Measurements from ENCODE around the gene KBTBD7.

DNA sequence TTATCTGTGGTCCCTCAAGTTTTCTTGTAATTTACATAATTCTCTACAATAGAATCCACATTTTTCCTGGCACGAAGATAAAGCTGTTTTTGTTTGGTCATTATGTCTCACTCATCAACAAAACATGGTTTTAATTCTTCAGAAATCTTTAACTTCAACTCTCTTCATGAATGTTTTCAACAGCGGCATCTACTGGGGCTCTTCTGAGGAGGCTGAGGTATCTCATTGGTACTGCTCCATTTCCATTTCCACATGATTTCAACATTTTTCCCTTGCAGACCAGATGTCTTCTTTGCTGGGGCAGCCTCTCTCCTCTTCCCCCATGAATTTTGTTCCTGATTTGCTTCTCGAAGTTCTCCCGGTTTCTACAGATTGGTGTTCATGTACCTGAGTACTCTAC lies 5.8 kb upstream of the KBTBD7 start:
- TF ChIP-seq, protein P1, sequence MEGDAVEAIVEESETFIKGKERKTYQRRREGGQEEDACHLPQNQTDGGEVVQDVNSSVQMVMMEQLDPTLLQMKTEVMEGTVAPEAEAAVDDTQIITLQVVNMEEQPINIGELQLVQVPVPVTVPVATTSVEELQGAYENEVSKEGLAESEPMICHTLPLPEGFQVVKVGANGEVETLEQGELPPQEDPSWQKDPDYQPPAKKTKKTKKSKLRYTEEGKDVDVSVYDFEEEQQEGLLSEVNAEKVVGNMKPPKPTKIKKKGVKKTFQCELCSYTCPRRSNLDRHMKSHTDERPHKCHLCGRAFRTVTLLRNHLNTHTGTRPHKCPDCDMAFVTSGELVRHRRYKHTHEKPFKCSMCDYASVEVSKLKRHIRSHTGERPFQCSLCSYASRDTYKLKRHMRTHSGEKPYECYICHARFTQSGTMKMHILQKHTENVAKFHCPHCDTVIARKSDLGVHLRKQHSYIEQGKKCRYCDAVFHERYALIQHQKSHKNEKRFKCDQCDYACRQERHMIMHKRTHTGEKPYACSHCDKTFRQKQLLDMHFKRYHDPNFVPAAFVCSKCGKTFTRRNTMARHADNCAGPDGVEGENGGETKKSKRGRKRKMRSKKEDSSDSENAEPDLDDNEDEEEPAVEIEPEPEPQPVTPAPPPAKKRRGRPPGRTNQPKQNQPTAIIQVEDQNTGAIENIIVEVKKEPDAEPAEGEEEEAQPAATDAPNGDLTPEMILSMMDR (IDR thresholded peaks at IDR 0.05; ENCODE audit: control extremely low read depth in 1 of 3, insufficient read depth in 1 of 3, low read depth in 1 of 3, low read length in 3 of 3), result no peak
- TF ChIP-seq CEBPB (IDR thresholded peaks at IDR 0.05; ENCODE audit: low read depth, low read length), result no peak
- no peak for TF ChIP-seq POLR2A (IDR thresholded peaks at IDR 0.05; ENCODE audit: control extremely low read depth in 1 of 2, low read depth in 2 of 2, low read length in 2 of 2)
- no peak for TF ChIP-seq TCF12 (IDR thresholded peaks at IDR 0.05; ENCODE audit: low read depth, low read length)
- TF ChIP-seq EZH2 (IDR thresholded peaks at IDR 0.05; ENCODE audit: low read depth, low read length, severe bottlenecking), result no peak
- TF ChIP-seq, protein P2, sequence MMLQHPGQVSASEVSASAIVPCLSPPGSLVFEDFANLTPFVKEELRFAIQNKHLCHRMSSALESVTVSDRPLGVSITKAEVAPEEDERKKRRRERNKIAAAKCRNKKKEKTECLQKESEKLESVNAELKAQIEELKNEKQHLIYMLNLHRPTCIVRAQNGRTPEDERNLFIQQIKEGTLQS (IDR thresholded peaks at IDR 0.05; ENCODE audit: insufficient read depth, low read depth, low read length), result no peak
- TF ChIP-seq CHD2 (IDR thresholded peaks at IDR 0.05; ENCODE audit: low read length), result no peak
- no peak for TF ChIP-seq CREB1 (IDR thresholded peaks at IDR 0.05)
- TF ChIP-seq POLR2AphosphoS5 (IDR thresholded peaks at IDR 0.05; ENCODE audit: low read depth, low read length), result no peak
- no peak for TF ChIP-seq SP1 (IDR thresholded peaks at IDR 0.05; ENCODE audit: low read depth, low read length)
- TF ChIP-seq EP300 (IDR thresholded peaks at IDR 0.05; ENCODE audit: borderline replicate concordance in 1 of 2, low read depth in 2 of 2, low read length in 2 of 2), result no peak
- TF ChIP-seq RFX5 (IDR thresholded peaks at IDR 0.05; ENCODE audit: borderline replicate concordance, low read depth, low read length), result no peak
- TF ChIP-seq RNF2 (IDR thresholded peaks at IDR 0.05; ENCODE audit: borderline replicate concordance, low read depth, low read length, missing control alignments, poor library complexity, severe bottlenecking), result no peak
